Panc1 (cell line): Measurements from ENCODE around the gene ZNF775. TPM values are rescaled to one million over a fixed set of nuclear protein-coding genes. Genes with fewer than 3 reads are reported as not detected.

Experiments
- ATAC-seq: fragments of 200-7000 bp; cut with Tn5 transposase; 2 replicates; pipeline ENCODE4 v1.9.1; 2020; ENCODE audit warnings: mild to moderate bottlenecking, moderate library complexity
- BruUV-seq: library from RNA; stranded (reverse); fragments of 400-500 nt; replicated peaks from 2 replicates; lab custom pipeline; 2021; lab: Mats Ljungman, UMichigan
- CTCF ChIA-PET: fragments of 300-600 bp; sonication (Branson Sonifier 250); formaldehyde crosslinking; loops from one replicate; lab custom pipeline; 2022; ENCODE audit warnings: antibody characterized with exemption; lab: Charles Lee
- POLR2A ChIA-PET: fragments of 300-600 bp; sonication (Branson Sonifier 250); formaldehyde crosslinking; loops from one replicate; lab custom pipeline; 2022; ENCODE audit warnings: antibody characterized with exemption; lab: Charles Lee
- DNase-seq: peaks from one replicate; pipeline ENCODE4 v3.0.0-alpha.2; 2010; ENCODE audit warnings: low read depth, low spot score
- H3K27ac ChIP-seq: 2 replicates; pipeline ENCODE4 v1.5.1; 2011; ENCODE audit warnings: mild to moderate bottlenecking, low read length, inconsistent platforms
- H3K27me3 ChIP-seq: fragments of 200-500 bp; sonication (Bioruptor generic); 2 replicates; pipeline ENCODE4 v1.6.0; 2014; ENCODE audit warnings: low read length, inconsistent platforms; ENCODE audit not compliant: control insufficient read depth, insufficient read depth
- H3K36me3 ChIP-seq: fragments of 200-500 bp; sonication (Bioruptor generic); 2 replicates; pipeline ENCODE4 v1.5.1; 2014; ENCODE audit warnings: inconsistent platforms, mild to moderate bottlenecking, low read length, moderate library complexity; ENCODE audit not compliant: control insufficient read depth, insufficient read depth
- H3K4me1 ChIP-seq: 2 replicates; pipeline ENCODE4 v1.5.1; 2011; ENCODE audit warnings: inconsistent platforms, mild to moderate bottlenecking, low read length, moderate library complexity; ENCODE audit not compliant: control insufficient read depth, insufficient read depth
- H3K4me3 ChIP-seq, 2 experiments: 2 replicates each; pipeline ENCODE4 v1.5.1; 2011 to 2012; ENCODE audit warnings: low read depth in 2 of 2, low read length in 2 of 2, mild to moderate bottlenecking in 2 of 2, inconsistent platforms in 1 of 2, moderate library complexity in 1 of 2
- H3K9me3 ChIP-seq: fragments of 200-500 bp; sonication (Bioruptor generic); 2 replicates; pipeline ENCODE4 v1.5.1; 2014; ENCODE audit warnings: low read depth, mild to moderate bottlenecking, inconsistent platforms, low read length, moderate library complexity; ENCODE audit not compliant: control insufficient read depth, insufficient read depth
- CTCF ChIP-seq: fragments of 450-650 bp; IDR thresholded peaks from 2 replicates; pipeline ENCODE4 v1.5.1; 2017; ENCODE audit warnings: mild to moderate bottlenecking
- POLR2AphosphoS5 ChIP-seq: IDR thresholded peaks from 2 replicates; pipeline ENCODE4 v1.6.1; 2012; ENCODE audit warnings: mild to moderate bottlenecking, low read depth, low read length, moderate library complexity
- REST ChIP-seq, 2 experiments: IDR thresholded peaks; 2 replicates each; pipeline ENCODE4 v1.6.1; 2011 to 2012; ENCODE audit warnings: low read depth in 2 of 2, control low read depth in 1 of 2, low read length in 1 of 2, mild to moderate bottlenecking in 1 of 2, moderate library complexity in 1 of 2; ENCODE audit not compliant: insufficient read depth in 1 of 2
- SIN3A ChIP-seq: IDR thresholded peaks from 2 replicates; pipeline ENCODE4 v1.6.1; 2012; ENCODE audit warnings: low read depth, mild to moderate bottlenecking, low read length, moderate library complexity, borderline replicate concordance; ENCODE audit not compliant: insufficient read depth
- TCF7L2 ChIP-seq: IDR thresholded peaks from 2 replicates; pipeline ENCODE4 v1.6.1; 2011; ENCODE audit warnings: mild to moderate bottlenecking, low read depth, low read length, inconsistent platforms
- in situ Hi-C: cut with HindIII; loops from 2 replicates; pipeline ENCODE4 v1.10.0; 2016; ENCODE audit warnings: low sequenced_read_pairs, low pct_unique_long_range_greater_than_20kb
- intact Hi-C: fragments of 100-400 bp; cut with micrococcal nuclease; formaldehyde crosslinking; loops from one replicate; pipeline ENCODE4 v1.10.0; 2022; ENCODE audit not compliant: unreplicated experiment
- total RNA-seq: library from RNA; stranded (reverse); gene quantifications from one replicate; pipeline ENCODE4 v1.2.1, GENCODE V29; 2021; ENCODE audit not compliant: unreplicated experiment

Gene ZNF775
- total RNA-seq, 1 experiment from 2014 or later, result 14.7 TPM

- no peak overlapping the region for H3K27ac ChIP-seq
- ChIA-PET CTCF (no interaction called here), POLR2A (no interaction called here)
- intact Hi-C loops, result loop anchor here (2.0 to 10.0 kb wide), 2 partner anchors 63 to 135 kb away; no protein-coding TSS in a partner anchor
- ATAC-seq, result no peak
- H3K36me3 ChIP-seq, result no peaks in the 10 kb centered on the region
- TF ChIP-seq TCF7L2, result no peak
- no peak for TF ChIP-seq REST (IDR thresholded peaks at IDR 0.05; ENCODE audit: insufficient read depth in 1 of 2, low read depth in 2 of 2, low read length in 1 of 2)
- TF ChIP-seq CTCF, result no peak
- TF ChIP-seq SIN3A, result no peak
- no peak for TF ChIP-seq POLR2AphosphoS5
- H3K27me3 ChIP-seq, result no peaks in the 10 kb centered on the region
- no peaks in the 10 kb centered on the region for H3K9me3 ChIP-seq
- H3K4me3 ChIP-seq, result no peak overlapping the region
- peaks cover 7% of the 10 kb centered on the region; the same call in 1 of the 2 replicates for H3K4me1 ChIP-seq
- in situ Hi-C loops, result no loop called here
- no peak for DNase-seq
- no TSS peak for BruUV-seq
Observed at GRCh38 chr7:150420242-150420641, 41.1 kb downstream of the ZNF775 start.

GRCh38 chr7:150420987-150421674 lies 42.0 kb downstream of the ZNF775 start:
- TF ChIP-seq TCF7L2 (peak; percentile 85), SIN3A (no peak), CTCF (peak; percentile 97), REST (IDR thresholded peaks at IDR 0.05; ENCODE audit: insufficient read depth in 1 of 2, low read depth in 2 of 2, low read length in 1 of 2) (no peak), POLR2AphosphoS5 (no peak)
- H3K4me3 ChIP-seq, result no peak overlapping the region
- intact Hi-C loops, result loop anchor here (2.0 to 10.0 kb wide), 2 partner anchors 64 to 136 kb away; no protein-coding TSS in a partner anchor
- peak; percentile 100 for ATAC-seq
- ChIA-PET POLR2A (interaction anchor here (0.8 kb wide), 1 partner anchor 66 kb away, joined by 14 read pairs; no protein-coding TSS in a partner anchor), CTCF (no interaction called here)
- H3K27ac ChIP-seq, result peak overlapping the region; percentile 67
- H3K27me3 ChIP-seq, result no peaks in the 10 kb centered on the region
- H3K36me3 ChIP-seq, result no peaks in the 10 kb centered on the region
- no peaks in the 10 kb centered on the region for H3K9me3 ChIP-seq
- no TSS peak for BruUV-seq
- in situ Hi-C loops, result no loop called here
- peaks cover 7% of the 10 kb centered on the region; the same call in 1 of the 2 replicates for H3K4me1 ChIP-seq
- peak; percentile 71 for DNase-seq
